ENCODE data around the gene FBH1.
"Not testable (repeated sequence)": the region's sequence is repeated elsewhere in the genome, so short reads cannot be mapped to it uniquely, and the experiment has no call there.

FBH1 gene

DNA sequence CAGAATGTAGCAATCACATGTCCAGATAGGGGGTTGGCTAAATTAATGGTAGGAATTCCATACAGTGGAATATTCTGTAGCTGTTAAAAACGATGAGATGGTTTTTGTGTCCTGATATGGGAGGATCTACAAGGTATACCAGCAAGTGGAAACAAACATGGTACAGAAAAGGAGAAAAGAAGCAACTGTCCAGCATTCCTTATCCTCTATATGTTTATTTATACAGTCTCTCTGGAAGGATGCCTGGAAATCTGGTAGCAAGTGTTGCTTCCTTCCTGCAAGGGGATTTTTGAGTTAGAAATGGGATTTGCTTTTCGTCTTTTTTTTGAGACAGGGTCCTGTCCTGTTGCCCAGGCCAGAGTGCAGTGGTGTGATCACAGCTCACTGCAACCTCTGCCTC, 68.0 kb downstream of the FBH1 start:
- no peak for DNase-seq

DNA sequence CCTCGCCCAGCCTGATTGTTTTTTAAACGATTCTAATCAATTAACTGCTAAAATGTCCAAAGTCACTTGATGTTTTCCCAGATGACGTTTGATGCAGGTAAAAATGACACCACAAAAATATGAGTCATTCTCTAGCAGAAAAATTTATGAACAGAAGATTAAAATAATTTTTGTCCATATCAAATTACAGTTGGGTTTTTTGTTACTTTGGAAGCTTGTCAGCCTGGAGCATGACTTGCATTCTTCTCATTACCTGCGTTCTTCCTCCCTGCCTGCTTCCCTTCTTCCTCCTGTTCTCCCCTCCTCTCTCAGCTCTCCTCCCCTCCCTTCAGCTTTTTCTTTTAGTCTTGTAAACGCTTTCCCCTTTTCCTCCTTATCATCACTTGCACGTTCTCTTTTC, 68.6 kb downstream of the FBH1 start:
- DNase-seq: no peak

DNA sequence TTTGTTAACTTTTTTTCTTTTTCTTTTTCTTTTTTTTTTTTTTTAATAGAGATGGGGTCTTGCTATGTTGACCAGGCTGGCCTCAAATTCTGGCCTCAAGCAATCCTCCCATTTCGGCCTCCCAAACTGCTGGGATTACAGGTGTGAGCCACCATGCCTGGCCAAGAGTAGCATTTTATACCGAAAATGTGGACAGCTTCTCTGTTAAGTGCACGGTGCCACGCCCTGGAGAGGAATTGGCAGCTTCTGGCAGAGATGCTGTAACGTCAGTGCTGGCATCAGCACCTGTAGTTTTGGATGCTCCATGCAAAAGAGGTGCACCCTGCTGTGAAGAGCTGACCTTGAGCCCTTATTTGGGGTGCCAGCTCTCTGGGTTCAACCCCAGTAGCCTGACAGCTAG, 69.1 kb downstream of the FBH1 start:
- DNase-seq: no peak

DNA sequence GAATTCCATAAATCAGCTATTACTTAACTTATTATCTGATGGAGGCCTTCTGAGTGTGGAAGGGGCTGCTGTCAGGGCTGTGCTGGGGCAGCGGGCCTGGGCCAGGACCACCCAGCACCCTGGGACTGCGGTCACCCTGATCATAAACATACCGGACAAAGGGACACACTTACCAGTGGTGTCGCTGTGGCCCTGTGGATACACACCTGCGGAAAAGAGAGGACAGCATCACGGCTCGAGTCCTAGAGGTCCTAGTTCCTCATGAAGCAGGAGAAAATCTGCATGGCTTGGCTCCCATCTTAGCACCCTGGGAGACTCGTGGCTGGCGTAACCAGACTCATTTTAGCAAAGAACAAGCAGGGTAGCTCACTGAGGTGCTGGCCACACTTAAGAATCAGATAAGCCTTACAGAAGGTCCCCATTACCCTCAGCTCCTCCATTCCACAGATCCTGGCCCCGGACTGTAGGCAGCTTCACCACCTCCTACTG, 69.6 kb downstream of the FBH1 start:
- DNase-seq: no peak

DNA sequence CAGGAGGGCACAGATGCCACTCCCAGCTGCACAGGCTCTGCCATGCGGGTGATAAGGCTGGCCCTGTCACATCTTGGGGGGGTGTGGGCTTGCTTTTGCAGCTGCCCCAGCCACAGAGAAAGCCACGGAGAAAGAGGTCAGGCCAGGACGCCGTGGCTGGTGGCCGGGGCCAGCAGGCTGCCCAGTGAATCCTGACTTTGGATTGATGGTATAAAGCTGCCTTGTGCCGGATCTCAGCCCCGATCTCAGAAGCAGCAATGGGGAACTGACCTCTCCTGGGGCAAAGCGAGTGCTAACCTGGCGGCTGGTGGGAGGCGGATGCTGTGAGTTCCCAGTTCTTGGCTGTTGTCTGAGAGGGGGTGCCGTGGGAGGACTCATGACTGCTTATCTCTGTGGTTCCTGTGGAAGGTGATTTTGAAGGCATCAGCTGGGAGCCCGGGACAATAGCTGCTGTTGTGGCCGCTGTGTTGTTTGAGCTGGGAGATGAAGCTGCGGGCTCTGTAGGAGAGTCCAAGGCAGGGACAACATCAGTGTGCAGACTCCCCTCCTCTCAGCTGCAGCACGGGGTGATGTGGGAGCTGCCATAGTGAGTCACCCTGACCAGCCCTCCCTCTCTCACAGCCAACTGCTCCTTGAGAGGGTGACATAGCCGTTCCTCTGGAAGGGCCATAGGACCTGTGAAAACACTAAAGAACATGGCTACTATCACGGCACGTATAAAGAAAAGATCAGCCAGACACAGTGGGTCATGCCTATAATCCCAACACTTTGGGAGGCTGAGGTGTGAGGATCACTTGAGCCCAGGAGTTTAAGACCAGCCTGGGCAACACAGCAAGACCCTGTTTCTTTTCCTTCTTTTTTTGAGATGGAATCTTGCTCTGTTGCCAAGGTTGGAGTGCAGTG, 70.3 kb downstream of the FBH1 start:
- DNase-seq: no peak

DNA sequence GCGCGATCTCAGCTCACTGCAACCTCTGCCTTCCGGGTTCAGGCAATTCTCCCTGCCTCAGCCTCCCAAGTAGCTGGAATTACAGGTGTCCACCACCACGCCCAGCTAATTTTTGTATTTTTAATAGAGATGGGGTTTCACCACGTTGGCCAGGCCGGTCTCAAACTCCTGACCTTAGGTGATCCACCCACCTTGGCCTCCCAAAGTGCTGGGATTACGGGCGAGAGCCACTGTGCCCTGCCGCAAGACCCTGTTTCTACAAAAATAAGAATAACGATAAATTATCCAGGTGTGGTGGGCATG, 70.9 kb downstream of the FBH1 start:
- not testable (repeated sequence) for DNase-seq

DNA sequence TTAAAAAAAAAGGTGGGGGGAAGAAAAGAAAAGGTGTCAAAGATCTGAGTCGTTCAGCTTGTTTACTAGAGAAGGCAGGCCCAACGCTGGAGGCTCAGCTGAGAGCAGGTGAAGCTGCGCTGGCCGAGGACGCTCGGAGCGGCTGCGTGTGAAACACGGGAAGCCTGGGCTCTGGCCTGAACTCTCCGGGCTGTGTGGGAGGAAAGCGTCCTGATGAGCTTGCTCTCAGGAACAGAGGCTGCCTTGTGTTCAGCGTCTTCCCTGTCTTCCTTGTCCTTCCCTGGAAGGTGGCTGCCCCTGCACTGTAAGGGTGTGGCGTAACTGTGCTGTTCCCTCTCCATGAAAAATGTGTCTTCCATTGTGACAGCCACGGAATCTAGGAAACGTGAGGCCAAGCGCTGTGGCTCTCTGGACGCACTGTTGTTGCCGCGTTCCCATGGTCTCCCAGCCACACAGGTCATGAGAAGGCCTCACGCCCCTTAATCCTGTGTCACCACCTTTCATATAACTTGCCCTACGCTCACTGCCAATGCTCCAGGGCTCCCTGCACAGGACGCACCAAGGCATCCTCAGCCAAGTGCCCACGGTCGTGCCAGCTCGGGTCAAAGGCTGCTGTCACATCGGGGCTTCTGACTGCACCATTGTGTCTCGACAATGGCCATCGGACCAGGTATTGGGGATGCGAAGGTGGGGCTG, 71.5 kb downstream of the FBH1 start:
- no peak for DNase-seq

DNA sequence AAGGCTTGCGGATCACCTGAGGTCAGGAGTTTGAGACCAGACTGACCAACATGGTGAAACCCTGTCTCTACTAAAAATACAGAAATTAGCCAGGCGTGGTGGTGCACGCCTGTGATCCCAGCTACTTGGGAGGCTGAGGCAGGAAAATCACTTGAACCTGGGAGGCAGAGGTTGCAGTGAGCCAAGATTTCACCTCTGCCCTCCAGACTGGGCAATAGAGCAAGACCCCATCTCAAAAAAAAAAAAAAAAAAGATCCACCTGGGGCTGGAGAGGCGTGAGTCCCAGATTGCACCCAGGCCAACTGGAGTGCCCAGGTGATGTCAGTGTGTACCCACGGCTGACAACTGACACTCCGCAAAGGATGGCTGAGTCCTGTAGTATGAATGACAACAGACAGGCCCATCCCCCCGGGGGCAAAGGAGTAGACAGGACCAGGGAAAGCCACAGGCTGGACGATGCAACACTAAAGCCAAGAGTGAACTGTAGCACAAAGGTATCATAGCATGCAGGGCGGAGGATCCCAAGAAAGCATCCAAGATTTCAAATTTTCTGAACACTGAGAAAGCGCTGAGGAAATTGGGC, 72.4 kb downstream of the FBH1 start:
- DNase-seq: not testable (repeated sequence)

DNA sequence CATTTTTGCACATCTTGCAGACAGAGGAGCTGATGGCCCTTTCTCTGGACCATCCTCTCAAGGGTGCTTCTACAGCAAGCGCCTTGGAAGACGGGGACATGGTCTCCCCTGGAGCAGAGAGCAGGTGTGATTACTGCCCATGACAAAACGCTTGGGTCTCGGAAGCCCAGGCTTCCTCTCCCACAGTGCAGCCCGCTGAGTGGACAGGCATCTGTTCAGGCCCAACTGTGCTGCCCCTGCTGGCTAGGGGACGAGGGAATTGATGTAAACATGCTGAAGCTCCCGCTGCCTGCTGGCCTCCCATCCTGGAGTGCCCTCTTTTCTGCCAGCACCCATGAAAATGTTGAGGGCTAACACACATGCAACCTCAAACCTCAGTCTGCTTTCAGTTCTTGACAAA, 73.0 kb downstream of the FBH1 start:
- DNase-seq: no peak

DNA sequence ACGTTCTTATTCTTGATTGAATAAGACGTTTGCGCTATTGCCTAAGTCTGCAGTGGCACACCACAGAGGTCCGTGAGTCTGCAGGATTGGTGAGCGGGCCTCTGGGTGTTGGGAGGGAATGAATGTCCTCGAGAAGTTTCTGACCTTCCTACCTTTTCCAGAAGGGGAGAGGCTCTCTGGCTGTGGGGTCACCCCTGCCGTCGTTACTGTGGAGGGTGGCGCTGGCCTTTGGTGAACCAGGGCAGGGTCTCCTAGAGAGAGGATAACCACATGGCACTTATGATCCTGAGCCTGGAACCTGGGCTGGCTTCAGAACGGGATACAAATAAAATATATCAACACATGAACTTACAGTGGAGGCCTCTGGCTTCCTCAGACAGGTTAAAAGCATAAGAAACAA, 73.5 kb downstream of the FBH1 start:
- no peak for DNase-seq

DNA sequence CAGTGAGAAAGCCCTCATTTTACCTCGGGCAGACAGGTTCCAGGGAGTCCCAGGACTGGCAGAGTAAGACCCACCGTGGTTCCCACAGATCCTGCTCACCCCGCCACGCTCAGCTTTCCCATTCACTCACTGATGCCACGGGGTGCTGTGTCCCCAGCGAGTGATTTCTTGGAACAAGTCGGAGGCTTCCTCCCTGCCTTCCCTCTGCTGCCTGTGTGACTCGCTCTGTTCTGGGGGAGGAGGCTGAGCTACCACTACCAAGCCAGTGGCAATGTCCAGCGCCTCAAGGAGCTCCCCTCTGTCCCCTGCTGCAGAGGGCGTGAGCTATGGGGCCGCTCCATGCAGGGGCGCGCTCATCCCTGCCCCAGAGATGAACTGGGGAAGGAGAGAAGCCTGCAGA, 74.7 kb downstream of the FBH1 start:
- DNase-seq: no peak

DNA sequence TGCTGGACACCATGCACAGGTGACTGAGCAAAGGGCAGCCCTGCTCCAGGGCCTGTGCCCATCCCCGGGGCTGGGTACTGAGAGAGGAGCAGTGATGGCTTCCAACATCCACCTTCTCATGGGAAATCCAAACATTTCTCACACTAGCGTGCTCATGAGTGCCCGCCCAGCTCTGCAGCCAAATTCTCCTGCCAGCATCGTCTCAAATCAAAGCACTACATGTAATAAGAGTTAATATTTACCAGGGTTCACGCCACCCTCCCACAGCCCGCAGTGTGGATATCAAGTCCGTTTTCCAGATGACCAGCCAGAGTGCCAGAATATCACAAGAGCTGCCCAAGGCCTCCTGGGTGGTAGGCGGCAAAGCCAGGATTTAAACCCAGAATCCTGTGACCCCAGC, 75.2 kb downstream of the FBH1 start:
- no peak for DNase-seq

DNA sequence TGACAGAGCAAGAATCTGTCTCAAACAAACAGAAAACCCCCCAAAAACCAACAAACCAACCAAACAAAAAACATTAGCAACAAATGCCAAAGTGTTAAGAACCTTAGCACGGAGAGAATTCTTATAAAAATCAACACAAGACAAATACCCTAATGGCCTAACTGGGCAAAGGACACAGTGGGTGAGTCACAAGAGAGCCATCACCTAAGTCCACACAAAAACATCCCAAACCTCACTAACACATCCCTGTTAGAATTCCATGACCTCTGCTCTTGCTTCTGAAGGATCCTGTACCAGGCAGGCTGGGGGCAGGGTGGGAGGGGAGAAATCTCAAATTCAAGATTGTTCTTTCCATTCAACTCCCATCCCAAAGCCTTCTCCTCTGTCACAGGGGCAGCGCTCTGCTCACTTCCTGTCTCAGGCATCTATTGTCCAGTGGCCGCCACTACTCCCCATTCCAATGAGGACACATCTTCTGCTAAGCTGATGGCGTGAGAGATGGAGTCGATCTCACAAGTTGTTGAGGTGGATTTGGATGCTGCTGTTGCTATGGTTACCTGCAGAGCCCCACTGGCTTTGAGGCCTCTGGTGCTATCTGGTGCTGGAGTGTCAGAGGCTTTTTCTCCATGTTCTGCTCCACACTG, 78.1 kb downstream of the FBH1 start:
- no peak for DNase-seq

DNA sequence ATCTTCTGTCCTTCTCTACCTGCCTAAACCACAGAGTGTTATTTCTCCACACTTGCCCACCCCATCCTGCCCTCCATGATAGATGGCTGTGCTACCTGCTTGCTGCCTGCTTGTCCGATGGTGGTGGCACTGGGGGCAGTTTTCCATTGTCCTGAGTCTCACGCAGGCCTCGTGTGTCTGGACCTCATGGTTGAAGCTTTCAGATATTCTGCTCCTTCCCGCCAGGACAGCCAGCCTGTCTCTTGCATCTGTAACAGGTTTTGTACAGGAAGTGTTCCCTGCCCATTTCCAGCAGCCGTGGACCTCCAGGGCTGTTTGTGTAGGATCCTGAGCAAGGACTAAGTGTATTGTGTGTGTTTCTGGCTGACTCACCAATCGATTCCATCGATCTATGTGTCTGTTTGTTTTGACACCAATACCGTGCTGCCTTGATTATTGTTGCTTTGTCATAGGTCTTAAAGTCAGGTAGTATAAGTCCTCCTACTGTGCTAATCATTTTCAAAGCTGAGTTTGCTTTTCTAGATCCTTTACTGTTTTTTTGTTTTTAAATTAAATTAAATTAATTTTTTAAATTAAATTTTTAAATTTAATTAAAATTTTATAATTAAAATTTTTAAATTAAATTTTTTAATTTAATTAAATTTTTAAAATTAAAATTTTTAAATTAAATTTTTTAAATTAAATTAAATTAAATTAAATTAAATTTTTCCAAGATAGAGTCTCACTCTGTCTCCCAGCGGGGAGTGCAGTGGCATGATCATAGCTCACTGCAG, 78.8 kb downstream of the FBH1 start:
- DNase-seq: no peak

DNA sequence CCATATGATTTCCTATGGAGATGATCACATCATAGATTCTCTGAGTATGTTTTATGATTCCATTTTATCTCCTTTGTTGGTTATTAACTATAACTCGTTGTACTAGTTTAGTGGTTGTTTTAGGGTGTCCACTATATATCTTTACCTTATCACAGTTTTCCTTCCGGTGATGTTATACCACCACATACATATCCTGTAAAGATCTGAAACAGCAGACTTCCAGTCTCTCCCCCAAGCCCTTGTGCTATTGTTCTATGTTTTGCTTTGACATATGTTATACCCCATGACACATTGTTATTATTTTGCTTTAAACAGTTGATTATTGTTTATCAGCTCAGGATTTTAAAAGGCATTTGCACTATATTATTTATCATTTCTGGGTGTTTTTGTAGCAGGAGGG, 80.0 kb downstream of the FBH1 start:
- no peak for DNase-seq

DNA sequence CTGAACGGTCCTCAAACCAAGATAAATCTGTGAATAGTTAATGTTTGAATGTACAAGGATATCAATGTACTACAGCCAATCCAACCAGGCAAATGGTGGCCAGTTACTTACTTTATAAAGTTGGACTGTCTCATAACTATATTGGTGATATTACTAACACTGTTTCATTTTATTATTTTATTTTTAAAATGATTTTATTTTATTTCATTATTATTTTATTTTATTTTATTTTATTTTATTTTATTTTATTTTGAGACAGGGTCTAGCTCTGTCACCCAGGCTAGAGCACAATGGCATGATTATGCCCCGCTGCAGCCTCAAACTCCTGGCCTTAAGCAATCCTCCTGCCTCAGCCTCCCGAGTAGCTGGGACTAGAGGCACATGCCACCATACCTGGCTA, 80.5 kb downstream of the FBH1 start:
- DNase-seq: no peak

DNA sequence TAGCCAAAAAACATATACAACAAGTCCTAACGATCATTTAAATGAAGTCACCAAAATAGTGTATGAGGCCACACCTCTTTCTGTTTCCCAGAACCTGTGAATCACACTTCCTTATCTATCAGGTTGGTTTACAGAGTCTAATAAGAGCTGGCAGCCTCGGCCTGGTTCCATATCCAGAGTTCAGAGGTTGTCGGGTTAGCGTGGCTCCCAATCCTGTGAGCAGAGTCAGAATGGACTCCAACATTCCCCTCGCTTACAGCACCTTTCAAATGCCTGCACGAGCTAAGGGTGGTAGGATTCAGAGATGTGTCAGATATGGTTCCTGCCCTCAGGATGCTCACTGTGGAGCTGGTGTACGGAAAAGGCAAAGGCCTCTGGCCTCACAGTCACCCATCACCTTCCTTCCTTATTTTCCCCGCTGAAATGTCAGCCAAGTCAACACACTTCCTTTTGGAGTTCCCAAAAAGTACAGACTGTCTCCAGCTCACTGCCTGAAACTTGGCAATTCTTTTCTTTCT, 81.3 kb downstream of the FBH1 start:
- no peak for DNase-seq

DNA sequence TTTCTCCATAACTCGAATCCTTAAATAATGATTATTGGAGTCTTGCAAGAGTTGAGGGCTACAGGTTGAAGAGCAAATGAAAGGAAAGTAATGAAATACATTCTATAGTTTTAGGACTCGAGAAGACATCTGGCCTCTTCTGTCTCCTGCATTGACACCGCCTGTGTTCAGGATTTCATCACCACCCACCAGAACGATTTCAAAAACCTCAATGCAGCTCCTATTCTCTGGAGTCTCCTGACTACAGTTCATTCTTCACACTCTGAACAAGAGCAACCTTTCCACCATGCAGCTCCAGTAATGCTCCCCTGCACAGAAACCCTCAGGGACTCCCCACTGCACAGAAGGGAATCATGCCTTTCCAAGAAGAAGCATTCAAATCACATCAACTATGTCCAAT, 81.8 kb downstream of the FBH1 start:
- no peak for DNase-seq

DNA sequence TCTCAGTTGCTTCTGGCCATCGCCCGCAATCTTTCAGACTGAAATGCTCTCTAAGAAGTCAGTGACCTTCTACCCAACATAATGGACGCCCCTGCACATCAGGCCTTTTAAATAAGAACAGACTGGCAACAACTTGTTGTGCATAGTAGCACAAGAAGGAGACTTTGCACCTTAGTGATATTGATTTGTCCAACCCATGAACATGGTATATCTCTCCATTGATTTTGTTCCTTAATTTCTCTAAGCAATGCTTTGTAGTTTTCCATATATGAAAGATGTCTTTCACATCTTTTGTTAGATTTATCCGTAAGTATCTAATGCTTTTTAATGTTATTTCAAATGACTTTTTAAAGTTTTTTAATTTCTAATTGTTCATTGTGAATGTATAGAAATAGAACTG, 83.0 kb downstream of the FBH1 start:
- no peak for DNase-seq

DNA sequence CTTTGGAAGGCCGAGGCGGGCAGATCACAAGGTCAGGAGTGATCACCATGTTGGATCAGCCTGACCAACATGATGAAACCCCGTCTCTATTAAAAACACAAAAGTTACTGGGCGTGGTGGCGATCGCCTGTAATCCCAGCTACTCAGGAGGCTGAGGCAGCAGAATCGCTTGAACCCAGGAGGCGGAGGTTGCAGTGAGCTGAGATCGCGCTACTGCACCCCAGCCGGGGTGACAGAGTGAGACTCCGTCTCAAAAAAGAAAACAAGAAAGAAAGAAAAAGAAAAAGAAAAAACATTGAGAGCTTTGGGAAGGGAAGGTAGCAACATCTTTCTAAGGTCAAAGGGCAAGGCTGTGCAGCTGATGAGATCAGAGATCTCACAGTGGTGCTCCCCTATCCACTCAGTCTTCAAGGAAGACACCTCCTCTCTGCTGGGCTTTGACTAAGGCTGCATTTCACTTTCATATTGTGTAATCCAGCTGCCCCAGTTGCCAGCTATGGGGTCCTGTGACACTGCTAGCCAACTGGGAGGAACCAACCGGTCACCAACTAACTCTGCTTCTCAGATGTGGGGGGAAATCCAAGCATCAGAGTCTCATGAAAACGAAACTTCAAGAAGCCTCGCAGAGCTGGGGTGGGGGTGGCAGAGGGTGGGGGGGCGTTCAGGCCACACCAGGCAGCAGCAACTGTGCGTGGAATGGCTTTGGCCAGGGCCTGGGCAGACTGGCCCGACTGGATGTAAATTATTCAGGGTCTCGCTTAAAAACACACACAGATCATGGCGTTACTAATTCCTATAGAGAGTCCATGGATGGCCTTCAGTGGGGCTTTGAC, 85.8 kb downstream of the FBH1 start:
- DNase-seq: peak in 7 of 51 donors; percentile 7 to 22 (median 19)

Data from hypothalamus (tissue), 51 donors.